Measurements from ENCODE around the gene SPPL3. TPM values are rescaled to one million over a fixed set of nuclear protein-coding genes. Genes with fewer than 3 reads are reported as not detected.

The SPPL3 gene
- total and polyA plus RNA-seq, 2 donors from 2014 or later: 23.8 to 51.9 TPM

GRCh38 chr12:120775862-120776552 lies 128.2 kb downstream of the SPPL3 start:
- no peak overlapping the region for H3K9ac ChIP-seq (ENCODE audit: low read length in 3 of 3)
- no peak for FAIRE-seq
- H3K27me3 ChIP-seq (ENCODE audit: control insufficient read depth, insufficient read depth, low read length): no peaks in the 10 kb centered on the region
- TF ChIP-seq, protein P1, sequence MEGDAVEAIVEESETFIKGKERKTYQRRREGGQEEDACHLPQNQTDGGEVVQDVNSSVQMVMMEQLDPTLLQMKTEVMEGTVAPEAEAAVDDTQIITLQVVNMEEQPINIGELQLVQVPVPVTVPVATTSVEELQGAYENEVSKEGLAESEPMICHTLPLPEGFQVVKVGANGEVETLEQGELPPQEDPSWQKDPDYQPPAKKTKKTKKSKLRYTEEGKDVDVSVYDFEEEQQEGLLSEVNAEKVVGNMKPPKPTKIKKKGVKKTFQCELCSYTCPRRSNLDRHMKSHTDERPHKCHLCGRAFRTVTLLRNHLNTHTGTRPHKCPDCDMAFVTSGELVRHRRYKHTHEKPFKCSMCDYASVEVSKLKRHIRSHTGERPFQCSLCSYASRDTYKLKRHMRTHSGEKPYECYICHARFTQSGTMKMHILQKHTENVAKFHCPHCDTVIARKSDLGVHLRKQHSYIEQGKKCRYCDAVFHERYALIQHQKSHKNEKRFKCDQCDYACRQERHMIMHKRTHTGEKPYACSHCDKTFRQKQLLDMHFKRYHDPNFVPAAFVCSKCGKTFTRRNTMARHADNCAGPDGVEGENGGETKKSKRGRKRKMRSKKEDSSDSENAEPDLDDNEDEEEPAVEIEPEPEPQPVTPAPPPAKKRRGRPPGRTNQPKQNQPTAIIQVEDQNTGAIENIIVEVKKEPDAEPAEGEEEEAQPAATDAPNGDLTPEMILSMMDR (IDR thresholded peaks at IDR 0.05; ENCODE audit: borderline replicate concordance, extremely low read depth, insufficient read depth): peak; percentile 6
- peaks cover 2 to 9% (median 5%) of the 10 kb centered on the region in 3 donors for H3K4me1 ChIP-seq (ENCODE audit: control insufficient read depth in 2 of 3, insufficient read depth in 2 of 3, low read depth in 1 of 3, low read length in 3 of 3)
- no peak for DNase-seq
- H3K4me3 ChIP-seq (ENCODE audit: low read length in 3 of 3): no peak overlapping the region
- H3K27ac ChIP-seq (ENCODE audit: low read depth in 2 of 2, low read length in 2 of 2): peak overlapping the region in 1 of 2 donors; percentile 5
- intact Hi-C loops (cut with DNase I): no loop called here
- H3K36me3 ChIP-seq (ENCODE audit: control insufficient read depth in 2 of 3, insufficient read depth in 3 of 3, low read length in 3 of 3): peaks cover 0 to 8% (median 2%) of the 10 kb centered on the region in 3 donors
- no peaks in the 10 kb centered on the region for H3K9me3 ChIP-seq (ENCODE audit: control insufficient read depth in 2 of 3, insufficient read depth in 1 of 3, low read length in 3 of 3)

DNA sequence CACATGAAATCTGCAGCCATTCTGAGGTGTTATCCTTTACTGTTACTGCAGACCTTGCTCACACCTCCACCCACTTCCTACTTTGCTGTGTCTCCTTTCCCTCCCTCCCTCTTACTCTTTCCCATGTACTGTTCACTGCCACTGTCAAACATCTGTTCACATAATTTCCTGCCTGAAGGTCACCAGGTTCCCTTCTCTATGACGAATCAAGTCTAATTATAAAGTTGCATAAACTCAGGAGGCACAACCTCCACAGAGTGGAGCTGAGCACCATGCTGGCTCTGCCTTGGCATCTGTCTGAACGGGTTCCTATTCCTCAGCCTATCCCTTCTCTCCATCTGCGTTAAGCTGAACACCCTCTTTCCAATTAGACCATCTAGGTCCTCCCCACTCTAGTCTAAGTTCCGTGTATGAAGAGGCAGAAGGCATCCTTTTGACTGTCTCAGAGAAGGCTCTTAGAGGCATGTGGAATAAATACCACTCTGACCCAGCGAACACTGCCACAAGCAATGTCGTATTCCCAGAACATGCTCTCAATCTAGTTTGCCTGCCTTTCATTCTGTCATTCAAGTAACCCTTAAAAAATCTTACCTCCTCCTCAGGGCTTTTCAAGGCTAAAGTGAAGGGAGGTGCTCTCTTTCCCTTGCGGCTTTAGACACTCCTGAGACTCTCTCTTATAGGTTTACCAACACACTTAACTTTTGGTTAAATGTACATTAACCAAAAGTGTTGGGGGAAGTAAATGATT lies 129.8 kb downstream of the SPPL3 start:
- Histone ChIP-seq H3K9ac (ENCODE audit: low read length in 3 of 3) (no peak overlapping the region), H3K27me3 (ENCODE audit: control insufficient read depth, insufficient read depth, low read length) (no peaks in the 10 kb centered on the region), H3K4me3 (ENCODE audit: low read length in 3 of 3) (no peak overlapping the region), H3K36me3 (ENCODE audit: control insufficient read depth in 2 of 3, insufficient read depth in 3 of 3, low read length in 3 of 3) (peaks cover 0 to 5% (median 2%) of the 10 kb centered on the region in 3 donors), H3K9me3 (ENCODE audit: control insufficient read depth in 2 of 3, insufficient read depth in 1 of 3, low read length in 3 of 3) (no peaks in the 10 kb centered on the region), H3K27ac (ENCODE audit: low read depth in 2 of 2, low read length in 2 of 2) (no peak overlapping the region), H3K4me1 (ENCODE audit: control insufficient read depth in 2 of 3, insufficient read depth in 2 of 3, low read depth in 1 of 3, low read length in 3 of 3) (peaks cover 2 to 9% (median 5%) of the 10 kb centered on the region in 3 donors)
- FAIRE-seq (no peak), DNase-seq (no peak)
- intact Hi-C loops (cut with DNase I): no loop called here
- TF ChIP-seq, protein P1 (IDR thresholded peaks at IDR 0.05; ENCODE audit: borderline replicate concordance, extremely low read depth, insufficient read depth): no peak

DNA sequence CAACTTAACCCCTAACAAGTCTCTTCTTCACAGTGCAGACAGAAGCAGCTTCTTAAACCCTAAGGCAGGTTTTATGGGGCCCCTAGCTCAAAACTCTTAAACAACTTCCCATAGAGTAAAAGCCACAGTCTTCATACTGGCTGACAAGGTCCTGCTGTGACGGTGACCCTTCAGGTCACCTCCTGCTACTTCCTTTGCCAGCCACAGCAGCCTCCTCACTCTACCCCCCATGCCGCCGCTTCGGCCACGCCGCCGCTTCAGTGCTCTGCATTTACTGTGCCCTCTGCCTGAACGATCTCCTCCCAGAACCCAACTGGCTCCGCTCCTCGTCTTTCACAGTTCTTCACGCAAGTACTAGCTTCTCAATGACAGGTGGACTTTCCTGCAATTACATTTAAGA lies 133.1 kb downstream of the SPPL3 start:
- Histone ChIP-seq H3K36me3 (ENCODE audit: control insufficient read depth in 2 of 3, insufficient read depth in 3 of 3, low read length in 3 of 3) (peaks cover 17 to 26% (median 18%) of the 10 kb centered on the region in 3 donors), H3K4me1 (ENCODE audit: control insufficient read depth in 2 of 3, insufficient read depth in 2 of 3, low read depth in 1 of 3, low read length in 3 of 3) (peaks cover 2 to 9% (median 5%) of the 10 kb centered on the region in 3 donors), H3K27ac (ENCODE audit: low read depth in 2 of 2, low read length in 2 of 2) (no peak overlapping the region), H3K4me3 (ENCODE audit: low read length in 3 of 3) (no peak overlapping the region), H3K27me3 (ENCODE audit: control insufficient read depth, insufficient read depth, low read length) (no peaks in the 10 kb centered on the region), H3K9me3 (ENCODE audit: control insufficient read depth in 2 of 3, insufficient read depth in 1 of 3, low read length in 3 of 3) (no peaks in the 10 kb centered on the region), H3K9ac (ENCODE audit: low read length in 3 of 3) (no peak overlapping the region)
- FAIRE-seq: no peak
- TF ChIP-seq, protein P1 (IDR thresholded peaks at IDR 0.05; ENCODE audit: borderline replicate concordance, extremely low read depth, insufficient read depth): no peak
- peak in 1 of 5 donors; percentile 55 for DNase-seq
- intact Hi-C loops (cut with DNase I): no loop called here

Measured in kidney (tissue), 14 donors.